Pulmonary artery endothelial cell (primary cell): ENCODE results near the gene KRT14. TPM values are rescaled to one million over a fixed set of nuclear protein-coding genes. Genes with fewer than 3 reads are reported as not detected.
"Not testable (repeated sequence)": the region's sequence is repeated elsewhere in the genome, so short reads cannot be mapped to it uniquely, and the experiment has no call there.

ENCODE experiments used
- DNase-seq: peaks from one replicate; pipeline ENCODE4 v3.0.0-alpha.2; 2011; ENCODE audit warnings: low read depth, low spot score
- total RNA-seq: library from RNA; depleted of rRNA; stranded (reverse); fragments of >200 nt; gene quantifications from 2 replicates; pipeline ENCODE4 v1.2.3, GENCODE V29; 2014

The KRT14 gene
- 0.07 and 0.18 TPM in 2 replicates for total RNA-seq

- DNase-seq, result no peak
Observed at GRCh38 chr17:41586863-41587495, at the start of gene KRT14. TSS of gene KRT14 (minus strand) at chr17:41586895. CDS start at chr17:41586834, 61 bp downstream.

GRCh38 chr17:41635121-41636097 is 48.7 kb upstream of the KRT14 start:
- no peak for DNase-seq

- DNase-seq, result no peak
Observed at GRCh38 chr17:41634639-41635038, 47.9 kb upstream of the KRT14 start.

GRCh38 chr17:41633556-41634199 is 47.0 kb upstream of the KRT14 start:
- DNase-seq, result no peak

GRCh38 chr17:41632482-41633105 is 45.9 kb upstream of the KRT14 start:
- no peak for DNase-seq

- no peak for DNase-seq
Observed at GRCh38 chr17:41631898-41632285, 45.2 kb upstream of the KRT14 start.

GRCh38 chr17:41631025-41631897 is 44.6 kb upstream of the KRT14 start:
- no peak for DNase-seq

GRCh38 chr17:41629826-41630670 is 43.4 kb upstream of the KRT14 start:
- DNase-seq, result no peak

- DNase-seq, result no peak
Observed at GRCh38 chr17:41629316-41629715, 42.6 kb upstream of the KRT14 start.

- not testable (repeated sequence) for DNase-seq
Observed at GRCh38 chr17:41628621-41629255, 42.0 kb upstream of the KRT14 start.

GRCh38 chr17:41628073-41628370 is 41.3 kb upstream of the KRT14 start:
- not testable (repeated sequence) for DNase-seq

- DNase-seq, result no peak
Observed at GRCh38 chr17:41627316-41628072, 40.8 kb upstream of the KRT14 start.

GRCh38 chr17:41626914-41627295 is 40.2 kb upstream of the KRT14 start:
- not testable (repeated sequence) for DNase-seq

- not testable (repeated sequence) for DNase-seq
Observed at GRCh38 chr17:41626028-41626913, 39.6 kb upstream of the KRT14 start.

- no peak for DNase-seq
Observed at GRCh38 chr17:41625602-41626001, 38.9 kb upstream of the KRT14 start.

GRCh38 chr17:41624208-41625101 is 37.8 kb upstream of the KRT14 start, which contains the start of gene KRT17:
TSS of gene KRT17 (minus strand) at chr17:41624575. CDS start at chr17:41624509, 66 bp downstream.
- DNase-seq, result no peak
